Suprapubic skin (tissue), 4 donors: ENCODE data around the gene AP4M1. TPM values are rescaled to one million over a fixed set of nuclear protein-coding genes. Genes with fewer than 3 reads are reported as not detected.
A peak's percentile ranks its signal among the peaks of the same experiment; 100 is the strongest.

Experiments used
- DNase-seq, 2 donors: peaks; one replicate each; pipeline ENCODE4 v3.0.0-alpha.2; 2019; ENCODE audit warnings: low spot score in 2 of 2
- H3K27ac ChIP-seq: fragments of 200-600 bp; sonication (generic); one replicate; pipeline ENCODE4 v1.5.1; 2019
- H3K27me3 ChIP-seq: fragments of 200-600 bp; sonication (generic); one replicate; pipeline ENCODE4 v1.5.1; 2019
- H3K36me3 ChIP-seq: fragments of 200-600 bp; sonication (generic); one replicate; pipeline ENCODE4 v1.5.1; 2019
- H3K4me1 ChIP-seq: fragments of 200-600 bp; sonication (generic); one replicate; pipeline ENCODE4 v1.5.1; 2019
- H3K4me3 ChIP-seq: fragments of 200-600 bp; sonication (generic); one replicate; pipeline ENCODE4 v1.5.1; 2019; ENCODE audit warnings: mild to moderate bottlenecking
- H3K9me3 ChIP-seq: fragments of 200-600 bp; sonication (generic); one replicate; pipeline ENCODE4 v1.5.1; 2019
- CTCF ChIP-seq, 2 donors: fragments of 200-600 bp in 1 of 2; fragments of 450-650 bp in 1 of 2; sonication (generic) in 1 of 2; IDR thresholded peaks; one replicate each; pipeline ENCODE4 v1.5.1; 2016 to 2019; ENCODE audit warnings: antibody characterized with exemption in 2 of 2, mild to moderate bottlenecking in 1 of 2, moderate library complexity in 1 of 2
- EP300 ChIP-seq: sonication (generic); formaldehyde crosslinking; IDR thresholded peaks from one replicate; pipeline ENCODE4 v1.6.1; 2017; ENCODE audit warnings: antibody characterized with exemption
- POLR2A ChIP-seq, 2 donors: fragments of 450-650 bp; IDR thresholded peaks; one replicate each; pipeline ENCODE4 v1.6.1; 2017; ENCODE audit warnings: antibody characterized with exemption in 2 of 2, mild to moderate bottlenecking in 2 of 2, moderate library complexity in 2 of 2
- POLR2AphosphoS5 ChIP-seq, 3 donors: sonication (generic); formaldehyde crosslinking; IDR thresholded peaks; one replicate each; pipeline ENCODE4 v1.6.1; 2017; ENCODE audit warnings: antibody characterized with exemption in 3 of 3
- WGBS: methylation state at CpG from one replicate; pipeline ENCODE4 v1.1.5; 2018; 5-methylcytosine and 5-hydroxymethylcytosine counted together
- total RNA-seq, 4 donors: library from RNA; depleted of rRNA; stranded (reverse); fragments of >200 nt; gene quantifications; one replicate each; pipeline ENCODE4 v1.1.0, GENCODE V29; 2016

AP4M1 gene
- total RNA-seq, 4 donors from 2014 or later = 16.7 to 33.2 (median 31.8) TPM

GRCh38 chr7:100119970-100120732, 18.7 kb downstream of the AP4M1 start:
- Histone ChIP-seq H3K27ac (peak overlapping the region; percentile 92), H3K4me1 (peaks cover 28% of the 10 kb centered on the region), H3K27me3 (no peaks in the 10 kb centered on the region), H3K9me3 (no peaks in the 10 kb centered on the region), H3K36me3 (no peaks in the 10 kb centered on the region), H3K4me3 (peak overlapping the region; percentile 86)
- 13% methylated on average over 18 of the region's 19 CpGs for WGBS
- TF ChIP-seq EP300 (no peak), POLR2AphosphoS5 (IDR thresholded peaks at IDR 0.05) (no peak), CTCF (IDR thresholded peaks at IDR 0.05) (no peak), POLR2A (IDR thresholded peaks at IDR 0.05) (no peak)
- DNase-seq = peak in 1 of 2 donors; percentile 88

- Histone ChIP-seq H3K4me3 (no peak overlapping the region), H3K4me1 (peaks cover 33% of the 10 kb centered on the region)
- WGBS = 14% methylated on average over 1 of the region's 1 CpG
Measured at GRCh38 chr7:100120733-100121036, 19.2 kb downstream of the AP4M1 start.

GRCh38 chr7:100122067-100122466, 20.6 kb downstream of the AP4M1 start:
- H3K4me1 ChIP-seq = peaks cover 42% of the 10 kb centered on the region
- 48% methylated on average over 13 of the region's 13 CpGs for WGBS
- TF ChIP-seq EP300 (no peak), POLR2A (IDR thresholded peaks at IDR 0.05) (no peak), POLR2AphosphoS5 (IDR thresholded peaks at IDR 0.05) (no peak), CTCF (IDR thresholded peaks at IDR 0.05) (no peak)
- no peak overlapping the region for H3K27ac ChIP-seq
- DNase-seq = no peak
- no peaks in the 10 kb centered on the region for H3K27me3 ChIP-seq
- H3K36me3 ChIP-seq = no peaks in the 10 kb centered on the region
- H3K9me3 ChIP-seq = no peaks in the 10 kb centered on the region
- H3K4me3 ChIP-seq = no peak overlapping the region

More at GRCh38 chr7:100120733-100121036, 19.2 kb downstream of the AP4M1 start:
- TF ChIP-seq POLR2A (IDR thresholded peaks at IDR 0.05) = no peak
- TF ChIP-seq CTCF (IDR thresholded peaks at IDR 0.05) = no peak
- no peak for TF ChIP-seq EP300
- TF ChIP-seq POLR2AphosphoS5 (IDR thresholded peaks at IDR 0.05) = no peak
- no peak overlapping the region for H3K27ac ChIP-seq
- H3K9me3 ChIP-seq = no peaks in the 10 kb centered on the region
- H3K27me3 ChIP-seq = no peaks in the 10 kb centered on the region
- DNase-seq = no peak
- H3K36me3 ChIP-seq = no peaks in the 10 kb centered on the region

- no peak for DNase-seq
- Histone ChIP-seq H3K27ac (no peak overlapping the region), H3K9me3 (no peaks in the 10 kb centered on the region), H3K36me3 (no peaks in the 10 kb centered on the region), H3K27me3 (no peaks in the 10 kb centered on the region), H3K4me1 (peaks cover 44% of the 10 kb centered on the region), H3K4me3 (no peak overlapping the region)
- no peak for TF ChIP-seq CTCF (IDR thresholded peaks at IDR 0.05)
- TF ChIP-seq EP300 = no peak
- TF ChIP-seq POLR2A (IDR thresholded peaks at IDR 0.05) = no peak
- no peak for TF ChIP-seq POLR2AphosphoS5 (IDR thresholded peaks at IDR 0.05)
- 100% methylated on average over 1 of the region's 1 CpG for WGBS
Measured at GRCh38 chr7:100122568-100122967, 21.1 kb downstream of the AP4M1 start.

- 61% methylated on average over 4 of the region's 4 CpGs for WGBS
- H3K4me1 ChIP-seq = peaks cover 45% of the 10 kb centered on the region
- no peak for DNase-seq
- H3K4me3 ChIP-seq = no peak overlapping the region
- H3K27ac ChIP-seq = no peak overlapping the region
- TF ChIP-seq CTCF (IDR thresholded peaks at IDR 0.05) (no peak), POLR2AphosphoS5 (IDR thresholded peaks at IDR 0.05) (no peak), POLR2A (IDR thresholded peaks at IDR 0.05) (no peak), EP300 (no peak)
- H3K9me3 ChIP-seq = no peaks in the 10 kb centered on the region
- no peaks in the 10 kb centered on the region for H3K36me3 ChIP-seq
- no peaks in the 10 kb centered on the region for H3K27me3 ChIP-seq
Measured at GRCh38 chr7:100124301-100125230, 23.1 kb downstream of the AP4M1 start.
